ENCODE data around the gene ELFN1.

Gene ELFN1

DNA sequence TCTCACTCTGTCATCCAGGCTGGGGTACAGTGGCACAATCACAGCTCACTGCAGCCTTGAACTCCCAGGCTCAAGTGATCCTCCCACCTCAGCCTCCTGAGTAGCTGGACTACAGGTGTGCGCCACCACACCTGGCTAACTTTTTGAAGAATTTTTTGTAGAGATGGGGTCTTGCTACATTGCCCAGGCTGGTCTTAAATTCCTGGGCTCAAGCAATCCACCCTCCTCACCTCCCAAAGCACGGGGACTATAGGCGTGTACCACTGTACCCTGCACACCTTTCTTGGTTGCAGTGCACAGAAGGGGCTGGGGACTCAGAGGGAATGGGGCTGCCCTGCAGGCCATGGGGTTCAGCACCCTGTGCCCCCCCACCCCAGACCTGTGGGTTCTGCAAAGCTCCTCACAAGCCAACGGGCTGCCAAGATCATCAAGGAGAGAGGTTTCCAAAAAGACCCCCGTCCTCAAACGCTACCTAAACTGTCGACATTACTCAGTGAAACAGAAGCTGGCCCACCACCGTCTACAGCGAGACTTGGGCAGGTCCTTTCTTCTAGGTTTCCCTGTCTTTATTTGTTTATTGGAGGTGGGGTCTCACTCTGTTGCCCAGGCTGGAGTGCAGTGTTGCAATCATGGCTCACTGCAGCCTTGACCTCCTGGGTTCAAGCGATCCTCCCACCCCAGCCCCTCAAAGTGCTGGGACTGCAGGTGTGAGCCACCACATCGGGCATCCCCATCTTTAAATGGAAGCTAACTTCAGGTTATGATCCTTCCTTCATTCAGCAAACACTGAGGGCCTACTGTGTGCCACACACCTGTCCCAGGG lies 26.6 kb upstream of the ELFN1 start:
- DNase-seq: no peak

DNA sequence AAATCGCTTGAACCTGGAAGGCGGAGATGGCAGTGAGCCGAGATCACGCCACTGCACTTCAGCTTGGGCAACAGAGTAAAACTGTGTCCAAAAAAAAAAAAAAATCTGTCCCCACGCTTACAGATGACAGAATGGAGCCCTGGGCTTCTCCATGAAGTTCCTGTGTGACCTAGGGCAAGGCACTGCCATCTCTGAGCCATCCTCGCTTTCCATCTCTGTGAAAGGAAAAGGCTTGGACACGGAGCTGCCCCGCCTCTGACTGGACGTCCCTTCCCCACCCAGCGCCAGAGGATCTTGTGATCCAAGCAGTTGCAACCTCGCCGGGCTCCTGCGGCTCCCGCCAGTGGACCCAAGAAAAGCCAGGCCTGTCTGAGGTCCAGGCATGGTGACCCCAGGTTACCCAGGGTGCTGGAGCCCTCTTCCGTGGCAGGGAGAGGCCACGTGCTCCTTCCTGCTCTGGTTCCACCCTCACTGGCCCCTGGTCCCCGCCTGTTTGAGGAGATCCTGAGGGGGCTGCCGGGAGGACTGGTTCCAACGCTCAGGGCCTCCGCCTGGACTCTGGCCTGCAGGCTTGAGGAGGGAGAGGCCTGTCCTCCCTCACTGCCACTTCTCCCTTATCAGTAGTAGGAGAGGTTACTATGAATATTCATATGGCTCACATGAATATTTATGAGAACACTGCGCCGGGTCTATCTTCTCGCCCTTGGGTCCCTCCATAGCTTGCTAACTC lies 25.6 kb upstream of the ELFN1 start:
- DNase-seq: no peak

DNA sequence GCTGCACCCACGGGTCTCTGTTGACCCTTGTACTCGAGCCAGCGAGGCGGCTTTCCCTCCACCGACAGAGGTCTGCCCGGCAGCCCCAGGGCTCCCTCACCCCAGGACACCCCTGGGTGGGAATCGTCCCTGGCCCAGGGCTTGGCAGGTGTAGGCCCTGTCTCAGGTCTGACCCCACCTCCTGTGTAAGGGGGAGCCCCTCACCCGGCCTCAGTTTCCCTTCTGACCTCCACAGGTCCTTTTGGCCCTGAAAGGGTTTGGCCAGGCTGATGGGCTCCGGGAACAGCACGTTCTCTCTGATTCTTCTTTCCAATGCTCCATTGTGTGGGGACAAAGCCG lies 25.0 kb upstream of the ELFN1 start:
- DNase-seq: no peak

DNA sequence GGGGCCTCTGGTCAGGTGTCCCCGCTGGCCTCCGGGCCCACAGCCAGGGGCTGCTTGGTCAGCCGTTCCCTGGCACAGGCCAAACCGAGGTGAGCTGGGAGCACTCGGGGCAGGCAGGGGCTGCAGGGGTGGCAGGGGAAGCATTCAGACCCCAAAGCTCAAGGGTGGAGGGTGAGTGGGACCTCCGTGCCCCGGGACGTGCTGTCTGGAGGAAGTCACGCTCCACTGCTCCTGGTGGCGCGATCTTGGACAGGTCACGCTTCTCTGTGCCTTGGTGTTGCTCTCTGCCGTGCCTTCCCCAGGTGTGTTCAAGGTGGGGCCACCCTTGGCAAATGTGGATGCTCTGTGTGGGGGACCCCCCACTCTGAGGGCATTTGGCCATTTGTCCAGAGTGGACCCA lies 24.6 kb upstream of the ELFN1 start:
- no peak for DNase-seq

DNA sequence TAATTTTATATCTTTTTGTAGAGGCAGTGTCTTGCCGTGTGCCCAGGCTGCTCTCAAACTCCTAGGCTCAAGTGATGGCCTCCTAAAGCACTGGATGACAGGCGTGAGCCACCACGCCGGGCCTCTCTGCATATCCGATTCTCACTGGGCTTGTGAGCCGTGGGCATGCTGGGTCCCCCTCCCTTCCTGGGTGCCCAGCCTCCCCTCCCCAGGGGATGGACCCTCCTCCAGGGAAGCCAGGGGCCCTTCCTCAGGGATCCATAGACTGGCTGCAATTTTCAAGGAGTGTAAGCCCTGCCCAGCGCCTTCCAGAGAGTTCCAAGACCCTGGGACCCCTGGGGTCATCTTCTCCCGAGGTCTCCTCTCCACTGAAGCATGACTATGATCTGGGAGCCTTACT lies 23.7 kb upstream of the ELFN1 start:
- DNase-seq: no peak

DNA sequence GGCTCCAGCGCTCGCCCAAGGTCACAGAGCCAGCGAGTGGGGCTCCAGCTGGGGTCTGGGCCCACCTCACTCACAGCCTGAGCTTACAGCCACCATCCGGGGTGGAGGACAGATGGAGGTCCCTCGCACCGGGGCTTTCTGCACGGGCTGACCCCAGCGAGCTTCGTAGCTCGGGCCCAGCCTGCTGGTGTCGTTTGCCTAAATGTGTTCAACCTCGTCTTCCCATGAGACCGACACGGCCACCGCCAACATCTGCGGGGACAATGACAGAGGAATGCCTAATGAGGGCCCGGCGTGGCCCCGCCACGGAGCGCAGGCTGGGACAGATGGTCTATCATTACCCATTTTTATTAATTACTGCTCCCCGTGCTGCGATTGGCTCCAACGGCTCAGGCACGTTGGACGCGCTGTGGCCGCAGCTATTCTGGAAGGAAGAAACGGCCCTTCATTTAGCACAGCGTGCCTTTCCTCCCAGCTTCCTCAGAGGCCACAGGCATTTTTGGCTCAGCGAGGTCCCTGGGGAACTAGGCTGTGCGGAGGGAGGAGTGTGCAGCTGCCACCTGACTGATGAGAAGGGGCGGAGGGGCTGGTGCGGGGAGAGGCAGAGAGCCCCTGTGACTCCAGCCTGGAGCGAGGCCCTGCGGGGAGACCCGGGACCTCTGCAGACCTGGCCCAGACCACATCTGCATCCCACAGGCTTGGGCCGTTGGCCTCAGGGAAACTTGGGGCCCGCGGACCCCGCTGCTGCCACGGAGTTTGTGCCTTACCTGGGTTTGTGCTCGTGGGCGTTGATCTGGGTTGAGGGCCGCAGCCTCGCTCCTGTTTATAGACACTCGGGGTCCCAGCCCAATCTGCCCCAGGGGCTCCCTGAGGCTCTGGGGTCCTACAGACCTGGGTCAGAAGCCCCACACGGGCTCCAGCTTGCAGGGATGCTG lies 22.9 kb upstream of the ELFN1 start:
- DNase-seq: no peak

DNA sequence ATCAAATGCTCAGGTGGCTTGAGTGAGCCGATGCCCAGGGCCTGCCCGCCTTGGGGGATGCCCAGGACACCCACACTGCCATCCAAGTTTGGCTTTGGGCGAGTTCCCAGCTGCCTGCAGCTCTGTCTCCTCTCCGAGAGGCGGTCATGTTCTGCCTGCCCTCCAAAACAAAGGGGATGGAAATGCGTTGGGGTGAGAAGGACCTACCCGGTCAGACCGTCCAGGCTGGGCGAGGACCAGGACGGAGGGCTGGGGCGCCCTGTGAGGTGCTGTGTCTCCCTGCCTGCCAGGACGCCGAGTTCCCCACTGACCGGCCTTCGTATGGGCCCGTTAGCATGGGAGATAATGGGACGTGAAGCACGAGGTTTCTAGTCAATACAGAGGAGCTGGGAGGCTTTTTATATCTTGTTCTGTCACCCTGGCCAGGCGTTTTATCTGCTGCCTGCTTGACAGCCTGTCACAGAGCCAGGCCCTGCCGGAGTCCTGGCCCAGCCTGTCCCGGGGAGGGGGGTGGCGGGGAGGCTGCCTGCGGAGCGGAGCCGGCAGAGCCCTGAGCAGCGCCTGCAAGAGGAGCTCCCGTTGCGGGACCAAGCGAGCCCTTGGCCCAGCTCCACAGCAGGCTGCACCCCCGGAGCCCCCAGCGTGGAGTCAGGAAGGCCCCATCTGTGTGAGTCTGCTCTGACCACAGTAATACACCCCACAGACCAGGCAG lies 22.0 kb upstream of the ELFN1 start:
- no peak for DNase-seq

DNA sequence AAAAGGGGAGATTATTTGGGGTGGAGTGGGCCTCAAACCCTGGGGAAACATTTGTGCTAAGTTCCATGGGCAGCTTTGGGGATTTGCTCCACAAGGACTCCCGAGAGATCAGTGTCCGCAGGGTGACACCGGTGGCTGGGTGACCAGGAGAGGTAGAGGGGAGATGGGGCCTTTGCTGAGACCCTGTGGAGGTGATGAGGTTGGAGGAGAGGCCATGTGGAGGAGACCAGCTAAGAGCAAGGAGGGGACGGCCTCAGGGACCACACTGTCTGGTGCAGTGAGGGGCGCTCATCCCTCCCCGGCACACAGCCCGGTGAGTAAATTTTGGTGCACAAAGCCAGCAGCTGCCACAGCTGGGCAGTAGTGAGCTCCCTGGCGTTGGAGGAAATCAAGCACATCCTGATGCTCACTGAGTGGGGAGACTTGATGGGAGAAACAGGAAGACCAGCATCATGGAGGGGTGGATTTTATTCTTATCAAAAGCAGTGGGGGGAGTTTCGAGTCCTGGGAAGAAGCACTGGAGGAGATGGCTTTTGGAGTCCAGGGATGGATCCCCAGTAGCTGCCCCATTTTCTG lies 20.2 kb upstream of the ELFN1 start:
- no peak for DNase-seq

DNA sequence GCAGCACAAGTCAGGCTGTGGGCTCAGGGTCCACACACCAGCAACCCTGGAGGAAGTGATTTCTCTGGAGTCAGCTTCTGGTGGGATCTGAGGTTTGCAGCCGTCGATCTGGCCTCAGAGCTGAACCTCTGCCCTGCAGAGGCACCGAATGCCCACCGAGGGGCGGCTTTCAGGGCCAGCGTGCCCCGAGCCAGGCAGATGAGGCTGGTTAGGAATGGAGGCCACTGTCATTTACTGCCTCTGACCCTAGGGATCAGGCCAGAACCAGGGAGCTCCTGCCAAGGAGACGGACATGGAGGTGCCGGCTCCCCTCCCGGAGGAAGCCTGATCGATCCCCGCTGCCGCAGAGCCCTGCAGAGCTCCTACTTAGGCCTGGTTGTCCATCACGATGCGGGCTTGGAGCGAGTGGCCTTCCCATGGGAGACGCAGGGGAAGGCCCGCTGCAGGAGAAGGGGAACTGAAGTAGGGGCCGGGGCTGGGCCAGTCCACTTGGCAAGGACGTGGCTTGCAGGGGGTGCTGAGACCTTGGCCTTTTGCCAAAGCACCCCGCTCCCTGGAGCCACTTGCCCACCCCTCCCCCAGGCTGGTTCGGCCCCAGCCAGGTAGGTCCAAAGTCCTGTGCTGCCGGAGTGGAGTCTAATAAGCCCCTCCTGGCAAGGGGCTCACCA lies 19.6 kb upstream of the ELFN1 start:
- no peak for DNase-seq

DNA sequence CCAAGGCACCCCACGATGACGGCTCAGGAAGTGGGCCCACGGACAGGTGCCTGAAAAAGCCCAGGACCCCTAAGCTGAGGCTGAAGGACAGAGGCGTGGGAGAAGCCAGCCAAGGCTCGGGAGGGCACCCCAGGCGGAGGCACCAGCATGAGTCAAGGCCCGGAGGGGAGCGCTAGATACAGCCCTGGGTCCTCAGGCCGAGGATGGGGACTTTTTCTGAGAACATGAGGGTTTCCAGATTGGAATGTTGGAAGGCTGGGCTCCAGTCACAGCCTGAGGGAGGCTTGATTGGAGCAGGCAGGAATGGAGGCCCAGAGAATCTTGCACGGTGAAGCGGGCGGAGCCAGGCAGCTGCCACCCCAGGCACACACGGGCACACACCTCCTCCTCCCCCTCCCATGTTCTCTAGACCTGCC lies 19.0 kb upstream of the ELFN1 start:
- no peak for DNase-seq

DNA sequence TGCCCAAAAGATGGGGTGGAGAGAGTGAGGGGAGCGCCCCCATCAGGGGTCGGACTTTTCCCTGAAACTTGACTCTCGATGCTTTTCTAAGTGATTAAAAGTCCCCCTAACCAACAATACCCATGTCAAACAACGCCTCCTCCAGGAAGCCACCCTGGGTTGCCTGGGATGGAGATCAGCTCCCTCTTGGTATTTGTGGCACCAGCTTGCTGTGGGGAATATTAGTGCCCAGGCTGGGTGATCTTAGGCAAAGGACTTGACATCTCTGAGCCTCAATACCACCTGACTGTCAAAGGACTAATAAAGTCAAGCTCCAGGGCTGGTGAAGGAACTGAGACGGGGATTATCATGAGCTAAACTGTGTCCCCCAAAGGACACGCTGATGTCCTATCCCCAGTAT lies 18.2 kb upstream of the ELFN1 start:
- no peak for DNase-seq

DNA sequence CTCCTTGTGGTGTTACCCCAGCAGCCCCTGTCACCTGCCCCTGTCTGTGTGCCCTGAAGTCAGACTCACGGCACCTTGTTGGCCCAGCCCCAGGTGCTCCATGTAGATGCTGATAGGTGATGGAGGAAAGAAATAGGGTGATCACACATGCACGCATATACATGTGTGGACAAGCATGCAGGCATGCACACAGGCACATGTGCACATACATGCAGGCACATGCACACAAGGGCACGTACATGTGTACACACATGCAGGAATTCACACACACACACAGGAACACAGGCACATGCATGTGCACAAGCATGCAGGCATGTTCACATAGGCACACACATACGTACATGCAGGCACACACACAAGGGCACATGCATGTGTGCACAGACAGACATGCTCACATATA lies 16.6 kb upstream of the ELFN1 start:
- DNase-seq: no peak

DNA sequence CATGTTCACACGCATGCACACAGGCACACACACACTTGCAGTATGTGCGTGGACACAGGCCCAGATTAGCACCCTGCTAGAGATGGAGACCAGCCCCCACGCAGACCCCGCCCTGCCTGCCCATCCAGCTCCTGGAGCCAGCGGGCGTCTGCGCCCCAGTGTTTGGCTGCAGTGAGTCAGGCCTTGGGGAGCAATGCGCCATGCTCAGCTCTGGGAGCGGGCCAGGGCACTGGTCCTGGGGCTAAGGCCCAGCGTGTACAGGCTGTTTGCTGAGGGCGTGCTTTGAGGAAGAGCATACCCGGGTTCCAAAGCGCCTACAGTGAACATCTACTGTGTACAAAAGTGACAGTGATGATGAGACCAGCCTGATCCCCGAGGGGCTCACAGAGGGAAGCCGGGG lies 16.0 kb upstream of the ELFN1 start:
- no peak for DNase-seq

DNA sequence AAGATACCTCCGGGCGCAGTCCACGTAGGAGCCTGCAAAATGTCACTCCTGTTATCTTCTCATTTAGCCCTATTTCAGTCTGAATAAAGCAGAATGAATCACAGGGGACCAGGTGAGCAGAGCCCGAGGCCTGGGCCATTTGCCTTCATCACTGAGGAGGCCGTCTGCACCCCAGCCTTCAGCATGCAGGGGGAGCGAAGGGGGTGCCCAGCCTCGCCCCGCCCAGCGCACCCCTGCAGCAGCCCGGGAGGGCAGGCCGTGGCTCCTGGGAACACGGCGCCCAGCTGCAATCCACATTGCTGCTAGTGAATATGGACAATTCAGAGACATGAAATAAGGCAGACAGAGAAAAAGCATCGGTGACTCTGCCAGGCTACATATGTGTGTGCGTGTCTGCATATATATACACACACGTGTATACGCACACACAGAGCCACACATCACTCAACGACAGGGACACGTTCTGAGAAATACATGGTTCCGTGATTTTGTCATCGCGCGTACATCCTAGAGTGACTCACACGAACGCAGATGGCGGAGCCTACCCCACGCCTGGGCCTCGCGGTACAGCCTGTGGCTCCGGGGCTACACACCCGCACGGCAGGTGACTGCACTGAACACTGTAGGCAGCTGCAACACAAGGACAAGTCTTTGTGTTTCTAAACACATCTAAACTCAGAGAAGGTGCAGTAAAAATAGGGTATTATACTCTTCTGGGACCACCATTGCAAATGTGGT lies 15.2 kb upstream of the ELFN1 start:
- no peak for DNase-seq

DNA sequence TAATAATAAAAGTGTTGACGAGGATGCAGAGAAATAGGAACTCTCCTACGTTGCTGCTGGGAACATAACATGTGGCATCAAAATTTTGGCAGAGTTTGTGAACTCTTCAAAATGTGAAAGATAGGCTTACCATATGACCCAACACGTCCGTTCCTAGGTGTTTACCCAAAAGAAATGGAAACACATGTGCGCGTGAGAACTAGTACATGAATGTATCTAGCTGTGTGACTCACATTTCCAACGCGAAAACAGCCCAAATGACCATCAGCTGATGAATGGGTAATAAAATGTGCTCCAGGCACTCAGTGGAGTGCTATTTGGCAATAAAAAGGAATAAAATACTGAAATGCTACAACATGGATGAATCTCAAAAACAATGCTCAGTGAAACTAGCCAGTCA lies 10.4 kb upstream of the ELFN1 start:
- DNase-seq: no peak

DNA sequence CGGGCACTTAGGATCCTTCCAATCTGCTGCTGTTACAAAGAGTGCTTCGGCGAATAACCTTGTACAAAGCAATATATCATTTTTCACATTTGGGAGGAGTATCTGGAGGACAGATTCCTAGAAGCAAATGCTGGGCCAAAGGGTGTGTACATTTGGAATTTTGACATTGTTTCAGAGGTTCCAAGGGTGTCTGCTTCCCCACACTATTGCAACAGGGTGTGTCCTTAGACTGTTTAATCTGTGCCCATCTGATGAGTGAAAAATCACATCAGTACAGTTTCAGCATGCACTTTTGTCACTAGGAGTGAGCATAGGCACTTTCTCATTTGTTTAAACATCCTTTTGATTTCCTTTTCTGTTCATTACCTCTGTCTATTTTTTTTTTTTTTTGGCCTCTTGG lies 8.6 kb upstream of the ELFN1 start:
- no peak for DNase-seq

DNA sequence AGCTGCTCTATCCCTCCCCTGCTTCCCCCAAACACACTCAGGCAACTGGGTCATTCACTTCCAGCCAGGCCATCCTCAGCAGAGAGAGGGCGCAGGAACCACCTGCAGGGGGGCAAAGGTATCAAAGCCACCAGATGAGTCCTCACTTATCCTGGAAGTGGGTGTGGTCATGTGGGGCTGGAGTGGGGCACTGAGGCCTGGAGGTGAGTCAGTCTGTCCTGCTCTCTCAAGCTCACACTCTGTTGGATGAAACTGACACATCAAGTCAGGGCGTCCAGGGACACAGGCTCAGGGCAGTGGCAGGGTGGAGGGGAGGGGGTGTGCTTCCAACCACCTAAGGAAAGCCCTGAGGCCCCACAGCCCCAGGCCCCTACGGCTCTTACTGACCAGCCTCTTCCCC lies 8.0 kb upstream of the ELFN1 start:
- DNase-seq: no peak

DNA sequence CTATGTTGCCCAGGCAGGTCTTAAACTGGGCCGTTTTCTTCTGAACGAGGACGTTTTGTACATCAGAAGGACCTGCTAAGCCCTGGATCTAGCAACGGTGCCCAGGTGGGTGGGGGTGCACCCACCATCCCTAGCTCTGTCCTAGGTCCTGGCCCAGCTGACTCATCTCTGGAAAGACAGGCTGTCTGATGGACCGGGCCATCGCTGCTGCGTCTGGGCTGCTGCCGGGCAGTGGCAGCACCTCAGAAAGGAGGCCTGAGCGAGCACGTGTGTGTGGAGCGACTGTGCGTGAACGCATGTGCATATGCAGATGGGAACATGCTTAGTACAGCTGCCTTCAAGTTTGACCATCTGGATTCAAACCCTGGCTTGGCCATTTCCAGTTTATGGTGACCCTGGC lies 7.3 kb upstream of the ELFN1 start:
- no peak for DNase-seq

DNA sequence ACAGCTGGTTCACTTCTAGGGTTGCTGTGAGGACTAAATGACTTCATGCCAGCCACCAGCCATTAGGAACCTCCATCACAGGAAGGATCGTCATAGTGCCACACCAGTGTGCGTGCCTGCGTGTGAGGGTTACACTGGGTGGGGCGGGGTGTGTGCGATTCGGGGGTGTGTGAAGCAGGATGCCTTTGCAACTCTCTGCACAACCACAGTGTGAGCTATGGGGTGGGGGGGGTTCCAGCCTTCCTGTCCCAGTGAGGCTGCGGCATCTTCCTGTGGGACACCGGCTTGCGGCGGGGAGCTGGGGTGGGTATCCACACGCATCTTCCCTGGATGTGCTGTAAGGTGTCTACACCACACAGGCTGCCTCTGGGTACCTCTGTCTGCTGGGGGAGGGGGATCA lies 6.9 kb upstream of the ELFN1 start:
- DNase-seq: no peak

DNA sequence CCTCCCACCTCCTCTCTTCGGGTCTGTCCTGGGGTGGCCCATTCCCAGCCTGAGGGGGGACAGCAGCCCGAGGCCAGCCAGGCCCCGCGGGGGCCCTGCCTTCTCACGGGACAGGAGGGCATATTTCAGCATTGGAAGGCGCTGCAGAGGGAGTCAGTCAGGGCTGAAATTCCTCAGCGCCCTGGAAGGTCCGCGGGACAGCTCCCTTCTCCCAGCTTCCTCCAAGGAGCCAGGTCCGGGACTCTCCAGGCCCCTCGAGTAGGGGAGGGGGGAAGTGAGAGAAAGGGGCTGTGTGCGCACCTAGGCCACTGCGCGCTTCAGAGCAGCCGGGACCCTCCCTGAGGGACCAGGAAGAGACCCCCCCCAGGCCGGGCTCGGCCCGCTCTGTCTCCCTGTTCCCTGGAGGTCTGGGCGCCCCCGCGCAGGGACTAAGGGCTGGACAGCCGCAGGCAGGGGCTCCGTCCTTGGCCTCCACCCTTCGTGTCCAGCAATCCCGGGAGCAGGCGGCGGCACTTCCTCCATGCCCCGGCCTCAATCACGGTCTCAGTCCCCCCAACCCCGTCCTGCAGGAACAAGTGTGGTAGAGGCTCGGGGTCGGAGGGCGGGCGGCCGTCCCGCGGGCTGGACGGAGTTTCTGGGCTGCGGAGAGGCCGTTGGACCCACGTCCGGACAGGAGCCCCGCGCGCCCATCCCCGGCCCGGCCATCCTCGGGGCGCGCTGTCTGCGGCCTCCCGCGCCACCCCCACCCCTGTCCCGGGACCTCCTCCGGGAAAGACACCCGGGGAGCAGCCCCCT lies 6.0 kb upstream of the ELFN1 start:
- DNase-seq: no peak

Measured in stimulated activated naive CD4-positive, alpha-beta T cell (primary cell).